ENCODE results near the gene TMEM250.

TMEM250 gene

GRCh38 chr9:136147038-136147889 is 28.6 kb upstream of the TMEM250 start:
- no peak for DNase-seq

GRCh38 chr9:136146126-136147037 is 27.7 kb upstream of the TMEM250 start:
- no peak for DNase-seq

GRCh38 chr9:136145580-136145979 is 26.9 kb upstream of the TMEM250 start:
- DNase-seq: no peak

GRCh38 chr9:136144450-136144849 is 25.8 kb upstream of the TMEM250 start:
- DNase-seq: no peak

- no peak for DNase-seq
Observed at GRCh38 chr9:136143215-136144001, 24.7 kb upstream of the TMEM250 start.

- no peak for DNase-seq
Observed at GRCh38 chr9:136142859-136143214, 24.2 kb upstream of the TMEM250 start.

DNA sequence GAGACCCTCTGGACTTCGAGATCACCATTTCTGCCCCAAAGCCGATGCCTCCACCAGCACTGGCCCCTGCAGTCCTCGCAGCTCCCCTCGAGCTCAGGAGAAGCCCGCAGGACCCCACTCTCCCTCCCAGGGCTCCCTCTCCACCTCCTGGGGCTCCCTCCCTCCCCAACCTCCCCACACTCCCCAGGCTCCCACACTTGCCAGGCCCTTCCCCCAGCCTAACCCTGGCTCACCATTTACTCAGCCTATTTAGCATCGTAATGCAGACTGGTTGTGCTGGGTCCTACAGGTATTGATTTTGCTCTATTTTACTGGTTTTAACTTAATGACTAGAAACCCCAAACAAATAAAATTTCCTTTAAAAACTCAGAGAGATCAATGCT is 23.7 kb upstream of the TMEM250 start:
- DNase-seq: no peak

- DNase-seq: no peak
Observed at GRCh38 chr9:136141682-136142413, 23.2 kb upstream of the TMEM250 start.

DNA sequence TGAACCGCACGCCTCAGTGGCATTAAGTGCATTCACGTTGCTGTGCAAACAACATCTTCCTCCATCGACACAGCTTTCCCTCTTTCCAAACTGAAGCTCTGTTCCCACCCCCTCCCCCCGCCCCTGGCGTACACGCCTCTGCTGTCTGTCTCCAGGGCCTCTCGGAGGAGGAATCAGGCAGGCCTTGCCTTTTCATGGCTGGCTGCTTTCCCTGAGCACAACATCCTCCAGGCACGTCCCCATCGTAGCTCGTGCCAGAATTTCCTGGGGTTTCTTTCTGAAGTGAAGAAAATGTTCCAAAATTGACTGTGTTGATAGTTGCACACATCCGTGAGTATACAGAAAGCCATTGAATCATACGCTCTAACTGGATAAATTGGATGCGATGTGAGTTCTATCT is 22.3 kb upstream of the TMEM250 start:
- no peak for DNase-seq

GRCh38 chr9:136140046-136140445 is 21.4 kb upstream of the TMEM250 start:
- DNase-seq: no peak

DNA sequence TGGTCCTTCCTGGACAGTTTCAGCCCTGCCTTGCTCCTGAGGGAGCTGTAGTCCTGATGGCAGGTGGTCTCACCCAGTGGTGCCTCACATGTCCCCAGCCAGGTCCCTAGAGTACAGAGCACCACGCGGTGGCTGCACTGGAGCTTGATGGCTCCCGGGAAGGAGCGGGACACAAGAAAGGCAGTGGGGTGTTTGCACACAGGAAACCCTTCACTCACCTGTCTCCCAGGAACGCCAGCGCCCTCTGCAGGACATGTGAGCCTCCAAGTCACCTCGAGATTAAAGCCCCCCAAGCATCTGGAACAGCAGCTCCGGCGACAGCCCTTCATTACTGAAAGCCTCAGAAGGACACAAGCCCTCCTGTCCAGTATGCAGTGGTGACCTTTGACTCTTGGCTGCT is 19.9 kb upstream of the TMEM250 start:
- no peak for DNase-seq

- no peak for DNase-seq
Observed at GRCh38 chr9:136137321-136138265, 18.9 kb upstream of the TMEM250 start.

- DNase-seq: no peak
Observed at GRCh38 chr9:136136127-136136925, 17.7 kb upstream of the TMEM250 start.

GRCh38 chr9:136135326-136136126 is 16.9 kb upstream of the TMEM250 start:
- DNase-seq: no peak

DNA sequence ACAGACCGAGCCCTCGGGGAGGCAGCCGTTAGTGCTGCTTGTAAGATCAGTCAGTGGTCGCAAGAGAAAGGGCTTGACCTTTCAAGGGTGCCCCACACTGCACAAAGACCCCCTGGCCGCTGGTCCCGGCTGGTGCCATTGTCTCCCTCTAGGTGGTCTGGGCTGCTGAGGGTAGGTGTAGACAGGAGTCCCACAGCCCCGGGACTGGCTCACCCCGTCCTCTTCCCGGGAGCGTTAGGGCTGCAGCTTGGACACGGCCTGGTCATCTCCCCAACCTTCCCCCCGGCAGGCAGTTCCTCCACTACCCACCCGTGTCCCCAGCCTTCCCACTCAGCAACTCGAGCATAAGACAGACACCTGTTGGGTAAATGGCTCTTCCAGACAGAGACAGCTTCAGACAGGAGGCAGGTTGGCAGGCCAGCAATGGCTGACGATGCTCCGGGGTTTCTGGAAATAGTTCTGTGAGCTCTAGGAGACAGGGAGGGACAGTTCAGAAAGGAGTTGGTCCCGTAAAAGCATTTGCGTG is 15.3 kb upstream of the TMEM250 start:
- no peak for DNase-seq

DNA sequence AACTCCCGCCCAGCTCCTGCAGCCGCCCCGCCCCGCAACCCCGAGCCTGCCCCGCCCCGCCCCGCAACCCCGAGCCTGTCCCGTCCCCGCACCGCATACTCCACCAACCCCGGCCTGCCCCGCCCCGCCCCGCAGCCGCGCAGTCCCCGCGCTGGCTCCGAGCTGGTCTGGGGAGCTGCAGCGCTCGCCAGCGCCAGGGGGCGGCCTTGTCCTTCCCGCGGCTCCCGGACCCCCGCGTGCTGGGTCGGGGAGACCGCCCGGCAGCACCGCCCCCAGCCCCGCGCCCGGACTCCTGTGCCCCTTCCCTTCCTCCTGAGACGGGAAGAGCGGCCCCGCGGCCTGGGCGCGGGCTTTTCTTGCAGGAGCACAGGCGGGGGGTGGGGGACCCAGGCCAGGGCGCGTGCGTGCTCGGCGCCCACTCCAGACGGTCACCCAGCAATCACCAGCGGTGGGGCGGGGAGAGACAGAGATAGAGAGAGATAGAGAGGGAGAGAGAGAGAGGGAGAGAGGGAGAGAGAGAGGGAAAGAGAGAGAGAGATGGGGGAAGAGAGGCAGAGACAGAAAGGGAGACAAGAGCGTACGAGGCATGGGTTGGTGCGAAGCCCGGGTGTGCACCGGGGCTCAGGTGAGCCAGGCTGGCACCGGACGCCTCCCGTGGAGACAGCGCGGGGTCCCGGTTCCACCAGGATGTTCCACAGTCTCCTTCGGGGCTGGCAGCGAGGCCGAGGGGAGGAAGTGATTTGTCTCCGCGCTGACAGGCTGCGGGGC is 14.7 kb upstream of the TMEM250 start:
- no peak for DNase-seq

GRCh38 chr9:136132512-136133050 is 13.9 kb upstream of the TMEM250 start:
- DNase-seq: no peak
